Nephron progenitor cell (in vitro differentiated cells): ENCODE results near the gene MINAR1.

Experiments
- DNase-seq: peaks from one replicate; pipeline ENCODE4 v3.0.0; 2021
- H3K27ac Mint-ChIP-seq: 2 replicates; pipeline ENCODE4 v1.8.0; 2021; ENCODE audit warnings: mild to moderate bottlenecking, moderate library complexity, mixed read lengths
- H3K27me3 Mint-ChIP-seq: 2 replicates; pipeline ENCODE4 v1.8.0; 2021; ENCODE audit warnings: mild to moderate bottlenecking, low read depth, mixed read lengths; ENCODE audit not compliant: poor library complexity
- H3K36me3 Mint-ChIP-seq: 2 replicates; pipeline ENCODE4 v1.8.0; 2021; ENCODE audit warnings: low read depth, mixed read lengths
- H3K4me1 Mint-ChIP-seq: 2 replicates; pipeline ENCODE4 v1.8.0; 2021; ENCODE audit warnings: mixed read lengths
- H3K4me3 Mint-ChIP-seq: 2 replicates; pipeline ENCODE4 v1.8.0; 2021; ENCODE audit warnings: mild to moderate bottlenecking, moderate library complexity, mixed read lengths
- H3K9me3 Mint-ChIP-seq: 2 replicates; pipeline ENCODE4 v1.8.0; 2021; ENCODE audit warnings: mild to moderate bottlenecking, moderate library complexity, mixed read lengths
- TF ChIP-seq, protein P1 (sequence below): fragments of 200-600 bp; sonication (generic); IDR thresholded peaks from 2 replicates; pipeline ENCODE4 v1.5.0; 2021; ENCODE audit warnings: antibody characterized with exemption

Gene MINAR1

GRCh38 chr15:79436037-79436780, 4.1 kb downstream of the MINAR1 start:
- no peaks in the 10 kb centered on the region for H3K36me3 Mint-ChIP-seq
- no peak overlapping the region for H3K27ac Mint-ChIP-seq
- H3K4me1 Mint-ChIP-seq, result peaks cover 18% of the 10 kb centered on the region
- DNase-seq, result no peak
- no peak overlapping the region for H3K4me3 Mint-ChIP-seq
- H3K9me3 Mint-ChIP-seq, result no peaks in the 10 kb centered on the region
- TF ChIP-seq, protein P1, sequence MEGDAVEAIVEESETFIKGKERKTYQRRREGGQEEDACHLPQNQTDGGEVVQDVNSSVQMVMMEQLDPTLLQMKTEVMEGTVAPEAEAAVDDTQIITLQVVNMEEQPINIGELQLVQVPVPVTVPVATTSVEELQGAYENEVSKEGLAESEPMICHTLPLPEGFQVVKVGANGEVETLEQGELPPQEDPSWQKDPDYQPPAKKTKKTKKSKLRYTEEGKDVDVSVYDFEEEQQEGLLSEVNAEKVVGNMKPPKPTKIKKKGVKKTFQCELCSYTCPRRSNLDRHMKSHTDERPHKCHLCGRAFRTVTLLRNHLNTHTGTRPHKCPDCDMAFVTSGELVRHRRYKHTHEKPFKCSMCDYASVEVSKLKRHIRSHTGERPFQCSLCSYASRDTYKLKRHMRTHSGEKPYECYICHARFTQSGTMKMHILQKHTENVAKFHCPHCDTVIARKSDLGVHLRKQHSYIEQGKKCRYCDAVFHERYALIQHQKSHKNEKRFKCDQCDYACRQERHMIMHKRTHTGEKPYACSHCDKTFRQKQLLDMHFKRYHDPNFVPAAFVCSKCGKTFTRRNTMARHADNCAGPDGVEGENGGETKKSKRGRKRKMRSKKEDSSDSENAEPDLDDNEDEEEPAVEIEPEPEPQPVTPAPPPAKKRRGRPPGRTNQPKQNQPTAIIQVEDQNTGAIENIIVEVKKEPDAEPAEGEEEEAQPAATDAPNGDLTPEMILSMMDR, result no peak
- H3K27me3 Mint-ChIP-seq, result peaks cover 52% of the 10 kb centered on the region

- Mint-ChIP-seq H3K4me3 (no peak overlapping the region), H3K9me3 (no peaks in the 10 kb centered on the region), H3K27me3 (peaks cover 44% of the 10 kb centered on the region), H3K27ac (no peak overlapping the region), H3K4me1 (peaks cover 14% of the 10 kb centered on the region), H3K36me3 (no peaks in the 10 kb centered on the region)
- DNase-seq, result no peak
- TF ChIP-seq, protein P1, result no peak
Measured at GRCh38 chr15:79437275-79438000, 5.3 kb downstream of the MINAR1 start.

DNA sequence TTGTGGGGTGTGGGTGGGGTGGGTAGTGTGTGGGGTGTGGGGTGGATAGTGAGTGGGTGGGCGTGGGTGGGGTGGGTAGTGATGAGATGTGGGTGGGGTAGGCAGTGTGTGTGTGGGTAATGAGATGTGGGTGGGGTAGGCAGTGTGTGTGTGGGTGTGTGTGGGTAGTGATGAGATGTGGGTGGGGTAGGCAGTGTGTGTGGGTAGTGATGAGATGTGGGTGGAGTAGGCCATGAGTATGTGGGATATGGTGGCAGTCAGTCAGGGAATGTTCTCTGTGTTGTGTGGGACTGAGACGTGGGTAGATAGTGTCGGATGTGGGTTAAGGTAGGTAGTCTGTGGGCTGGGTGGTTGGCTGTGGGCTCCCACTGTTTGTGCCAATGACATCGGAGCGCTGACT, 7.1 kb downstream of the MINAR1 start:
- Mint-ChIP-seq H3K27ac (no peak overlapping the region), H3K4me3 (no peak overlapping the region), H3K36me3 (no peaks in the 10 kb centered on the region), H3K4me1 (peaks cover 16% of the 10 kb centered on the region), H3K27me3 (peaks cover 26% of the 10 kb centered on the region), H3K9me3 (no peaks in the 10 kb centered on the region)
- DNase-seq, result no peak
- TF ChIP-seq, protein P1, result no peak

GRCh38 chr15:79440355-79440908, 8.3 kb downstream of the MINAR1 start:
- Mint-ChIP-seq H3K4me1 (peaks cover 16% of the 10 kb centered on the region), H3K9me3 (no peaks in the 10 kb centered on the region), H3K27me3 (peaks cover 14% of the 10 kb centered on the region), H3K4me3 (no peak overlapping the region), H3K36me3 (no peaks in the 10 kb centered on the region), H3K27ac (no peak overlapping the region)
- DNase-seq, result no peak
- TF ChIP-seq, protein P1, result no peak

- Mint-ChIP-seq H3K36me3 (peaks cover 15% of the 10 kb centered on the region), H3K27ac (no peak overlapping the region), H3K4me1 (peaks cover 16% of the 10 kb centered on the region), H3K4me3 (no peak overlapping the region), H3K9me3 (peaks cover 22% of the 10 kb centered on the region), H3K27me3 (no peaks in the 10 kb centered on the region)
- TF ChIP-seq, protein P1, result no peak
- DNase-seq, result peak; percentile 27
Measured at GRCh38 chr15:79442911-79443310, 10.8 kb downstream of the MINAR1 start.
